Kidney epithelial cell (primary cell): ENCODE data around the gene NUFIP1. TPM values are rescaled to one million over a fixed set of nuclear protein-coding genes. Genes with fewer than 3 reads are reported as not detected.

Source experiments
- DNase-seq: peaks from one replicate; pipeline ENCODE4 v3.0.0-alpha.2; 2010; ENCODE audit warnings: low read depth
- H3K27me3 ChIP-seq: 2 replicates; pipeline ENCODE4 v1.6.0; 2011; ENCODE audit warnings: low read length; ENCODE audit not compliant: control insufficient read depth, insufficient read depth
- H3K36me3 ChIP-seq: 2 replicates; pipeline ENCODE4 v1.5.1; 2011; ENCODE audit warnings: low read length; ENCODE audit not compliant: control insufficient read depth, insufficient read depth
- H3K4me3 ChIP-seq: 2 replicates; pipeline ENCODE4 v1.5.1; 2011; ENCODE audit warnings: low read depth, mild to moderate bottlenecking, control low read depth, low read length
- total RNA-seq: library from RNA; depleted of rRNA; stranded (reverse); fragments of >200 nt; gene quantifications from 2 replicates; pipeline ENCODE4 v1.2.3, GENCODE V29; 2015
- TF ChIP-seq, protein P1 (sequence below): IDR thresholded peaks from 2 replicates; pipeline ENCODE4 v1.5.1; 2011; ENCODE audit warnings: mild to moderate bottlenecking, moderate library complexity, low read length, control low read depth, inconsistent platforms; ENCODE audit not compliant: insufficient read depth, poor library complexity, severe bottlenecking

NUFIP1 gene
- total RNA-seq, 1 donor from 2014 or later: 6.3 TPM

- DNase-seq: no peak
- no peak overlapping the region for H3K4me3 ChIP-seq
- no peaks in the 10 kb centered on the region for H3K27me3 ChIP-seq
- no peaks in the 10 kb centered on the region for H3K36me3 ChIP-seq
- TF ChIP-seq, protein P1, sequence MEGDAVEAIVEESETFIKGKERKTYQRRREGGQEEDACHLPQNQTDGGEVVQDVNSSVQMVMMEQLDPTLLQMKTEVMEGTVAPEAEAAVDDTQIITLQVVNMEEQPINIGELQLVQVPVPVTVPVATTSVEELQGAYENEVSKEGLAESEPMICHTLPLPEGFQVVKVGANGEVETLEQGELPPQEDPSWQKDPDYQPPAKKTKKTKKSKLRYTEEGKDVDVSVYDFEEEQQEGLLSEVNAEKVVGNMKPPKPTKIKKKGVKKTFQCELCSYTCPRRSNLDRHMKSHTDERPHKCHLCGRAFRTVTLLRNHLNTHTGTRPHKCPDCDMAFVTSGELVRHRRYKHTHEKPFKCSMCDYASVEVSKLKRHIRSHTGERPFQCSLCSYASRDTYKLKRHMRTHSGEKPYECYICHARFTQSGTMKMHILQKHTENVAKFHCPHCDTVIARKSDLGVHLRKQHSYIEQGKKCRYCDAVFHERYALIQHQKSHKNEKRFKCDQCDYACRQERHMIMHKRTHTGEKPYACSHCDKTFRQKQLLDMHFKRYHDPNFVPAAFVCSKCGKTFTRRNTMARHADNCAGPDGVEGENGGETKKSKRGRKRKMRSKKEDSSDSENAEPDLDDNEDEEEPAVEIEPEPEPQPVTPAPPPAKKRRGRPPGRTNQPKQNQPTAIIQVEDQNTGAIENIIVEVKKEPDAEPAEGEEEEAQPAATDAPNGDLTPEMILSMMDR: no peak
Observed at GRCh38 chr13:44930963-44931623, 58.2 kb downstream of the NUFIP1 start.

DNA sequence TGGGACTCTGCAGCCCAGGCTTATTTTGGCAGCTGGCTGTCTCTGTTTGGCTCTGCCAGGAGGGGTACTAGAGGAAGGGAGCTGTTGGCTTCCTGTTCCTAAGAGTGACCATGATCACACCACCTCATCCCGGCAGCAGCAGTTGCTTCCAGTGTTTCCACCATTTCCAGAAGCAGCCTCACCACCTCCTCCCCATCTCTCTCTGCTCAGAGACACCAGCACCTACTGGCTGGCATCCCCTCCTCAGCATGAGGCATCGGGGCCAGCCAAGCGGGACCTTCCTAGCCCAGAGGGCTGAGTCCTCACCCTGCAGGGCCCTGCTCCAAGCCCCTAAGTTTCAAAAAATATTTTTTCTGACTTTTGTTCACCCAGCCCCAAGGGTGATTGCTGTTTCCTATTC, 59.0 kb downstream of the NUFIP1 start:
- Histone ChIP-seq H3K4me3 (no peak overlapping the region), H3K27me3 (no peaks in the 10 kb centered on the region), H3K36me3 (no peaks in the 10 kb centered on the region)
- no peak for DNase-seq
- TF ChIP-seq, protein P1: no peak

DNA sequence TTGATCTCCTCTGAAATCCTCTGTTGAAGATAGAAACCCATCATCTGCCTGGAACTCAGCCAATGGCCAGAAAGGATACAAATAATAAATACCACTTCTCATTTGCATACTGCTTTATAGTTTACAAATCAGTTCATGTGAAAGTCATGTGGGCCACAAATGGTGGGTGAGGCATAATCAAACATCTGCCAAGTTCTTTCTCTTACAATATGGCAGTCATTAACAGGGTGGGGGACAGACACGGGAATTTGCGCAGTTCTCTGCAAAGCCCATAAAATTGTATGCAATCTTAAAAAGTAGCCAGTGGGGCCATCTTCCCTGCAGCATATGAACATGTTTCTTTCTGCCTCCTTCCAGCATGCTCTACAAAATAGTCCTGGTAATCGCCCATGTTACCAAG, 59.6 kb downstream of the NUFIP1 start:
- H3K27me3 ChIP-seq: no peaks in the 10 kb centered on the region
- DNase-seq: no peak
- TF ChIP-seq, protein P1: no peak
- H3K4me3 ChIP-seq: no peak overlapping the region
- H3K36me3 ChIP-seq: no peaks in the 10 kb centered on the region

DNA sequence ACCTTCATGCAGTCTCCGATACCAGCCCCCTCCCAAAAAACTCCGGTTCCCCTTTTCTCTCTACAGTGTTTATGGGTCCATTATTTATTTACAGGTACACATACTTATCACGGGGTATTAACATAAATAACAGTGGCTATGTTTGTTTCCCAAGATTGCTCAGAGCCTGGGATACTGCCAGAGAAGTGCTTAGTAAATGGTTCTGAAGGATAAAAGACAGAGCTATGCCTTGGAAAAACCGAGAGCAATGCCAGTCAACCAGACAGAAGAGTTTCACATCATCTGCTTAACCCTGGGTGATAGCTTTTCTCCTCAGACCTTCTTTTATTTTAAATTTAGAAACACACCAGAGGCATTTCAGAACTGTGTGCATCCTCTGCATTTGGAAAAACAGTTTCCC, 61.3 kb downstream of the NUFIP1 start:
- no peak overlapping the region for H3K4me3 ChIP-seq
- no peaks in the 10 kb centered on the region for H3K36me3 ChIP-seq
- DNase-seq: no peak
- TF ChIP-seq, protein P1: no peak
- no peaks in the 10 kb centered on the region for H3K27me3 ChIP-seq

DNA sequence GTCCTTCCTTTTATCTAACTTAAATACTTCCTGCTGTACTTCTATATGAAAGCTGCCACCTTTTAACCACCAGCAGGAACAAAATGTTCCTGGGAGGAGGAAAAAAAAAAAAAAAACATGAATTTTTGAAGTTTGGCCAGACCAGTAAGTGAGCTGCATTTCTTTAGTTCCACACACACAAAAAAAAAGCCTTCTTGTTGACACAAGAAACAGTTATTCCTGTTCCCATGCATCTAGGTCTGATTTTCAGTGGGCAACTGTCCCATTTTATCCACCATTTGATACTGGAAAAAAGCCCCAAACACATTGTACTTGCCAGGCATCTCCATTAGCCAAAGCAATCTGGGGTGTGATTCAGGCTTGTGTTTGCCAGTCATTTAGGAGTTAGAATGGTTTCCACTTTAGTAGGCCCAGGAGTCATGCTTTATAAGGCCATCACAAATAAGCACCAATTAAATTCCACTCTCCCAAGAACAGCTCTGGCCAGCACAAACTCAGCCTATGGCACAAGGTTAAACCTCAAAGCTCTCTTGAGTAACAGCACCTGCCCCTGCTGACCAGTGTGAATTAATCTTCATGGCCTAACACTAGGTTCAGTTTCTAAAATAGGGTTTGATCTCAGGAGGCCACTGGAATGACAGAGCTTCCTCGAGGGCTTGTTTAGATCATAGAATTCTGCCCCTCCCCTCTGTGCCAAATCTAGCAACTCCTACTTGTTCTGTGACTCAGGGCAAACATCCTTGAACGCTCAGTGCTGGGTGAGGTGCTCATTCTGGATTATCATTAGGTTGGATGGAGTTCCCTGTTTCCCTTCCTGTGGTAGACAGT, 67.1 kb downstream of the NUFIP1 start:
- H3K4me3 ChIP-seq: no peak overlapping the region
- H3K36me3 ChIP-seq: no peaks in the 10 kb centered on the region
- no peaks in the 10 kb centered on the region for H3K27me3 ChIP-seq
- DNase-seq: peak; percentile 74
- TF ChIP-seq, protein P1: no peak
